ENCODE data around the gene HOXD11. TPM values are rescaled to one million over a fixed set of nuclear protein-coding genes. Genes with fewer than 3 reads are reported as not detected.

Gene HOXD11
- total RNA-seq, 1 donor from 2014 or later: not detected

- peak; percentile 63 for TF ChIP-seq CTCF (conservative IDR thresholded peaks at IDR 0.05)
- Mint-ChIP-seq H3K27me3 (ENCODE audit: low read depth) (peaks cover 100% of the 10 kb centered on the region), H3K27ac (ENCODE audit: unreplicated experiment) (no peak overlapping the region), H3K36me3 (ENCODE audit: low read depth) (peaks cover 6% of the 10 kb centered on the region), H3K4me3 (peak overlapping the region; percentile 54), H3K4me1 (peaks cover 9% of the 10 kb centered on the region), H3K9me3 (no peaks in the 10 kb centered on the region)
- no peak for DNase-seq (ENCODE audit: low read depth, low spot score)
Measured at GRCh38 chr2:176085861-176086771, 21.0 kb upstream of the HOXD11 start.

GRCh38 chr2:176087330-176088047 is 19.6 kb upstream of the HOXD11 start:
- Mint-ChIP-seq H3K27ac (ENCODE audit: unreplicated experiment) (no peak overlapping the region), H3K4me3 (peak overlapping the region; percentile 77), H3K4me1 (peaks cover 13% of the 10 kb centered on the region), H3K9me3 (no peaks in the 10 kb centered on the region), H3K36me3 (ENCODE audit: low read depth) (peaks cover 5% of the 10 kb centered on the region), H3K27me3 (ENCODE audit: low read depth) (peaks cover 98% of the 10 kb centered on the region)
- DNase-seq (ENCODE audit: low read depth, low spot score): no peak
- no peak for TF ChIP-seq CTCF (conservative IDR thresholded peaks at IDR 0.05)

GRCh38 chr2:176088048-176088936 is 18.8 kb upstream of the HOXD11 start:
- Mint-ChIP-seq H3K36me3 (ENCODE audit: low read depth) (peaks cover 2% of the 10 kb centered on the region), H3K4me1 (peaks cover 14% of the 10 kb centered on the region), H3K9me3 (no peaks in the 10 kb centered on the region), H3K4me3 (peak overlapping the region; percentile 77), H3K27me3 (ENCODE audit: low read depth) (peaks cover 96% of the 10 kb centered on the region), H3K27ac (ENCODE audit: unreplicated experiment) (no peak overlapping the region)
- DNase-seq (ENCODE audit: low read depth, low spot score): peak; percentile 62
- peak; percentile 72 for TF ChIP-seq CTCF (conservative IDR thresholded peaks at IDR 0.05)

- no peak for DNase-seq (ENCODE audit: low read depth, low spot score)
- no peak for TF ChIP-seq CTCF (conservative IDR thresholded peaks at IDR 0.05)
- Mint-ChIP-seq H3K9me3 (no peaks in the 10 kb centered on the region), H3K27ac (ENCODE audit: unreplicated experiment) (no peak overlapping the region), H3K27me3 (ENCODE audit: low read depth) (peaks cover 96% of the 10 kb centered on the region), H3K36me3 (ENCODE audit: low read depth) (peaks cover 2% of the 10 kb centered on the region), H3K4me3 (no peak overlapping the region), H3K4me1 (peaks cover 16% of the 10 kb centered on the region)
Measured at GRCh38 chr2:176088937-176089842, 17.9 kb upstream of the HOXD11 start.
